ENCODE results near the gene DNAI7.

DNA sequence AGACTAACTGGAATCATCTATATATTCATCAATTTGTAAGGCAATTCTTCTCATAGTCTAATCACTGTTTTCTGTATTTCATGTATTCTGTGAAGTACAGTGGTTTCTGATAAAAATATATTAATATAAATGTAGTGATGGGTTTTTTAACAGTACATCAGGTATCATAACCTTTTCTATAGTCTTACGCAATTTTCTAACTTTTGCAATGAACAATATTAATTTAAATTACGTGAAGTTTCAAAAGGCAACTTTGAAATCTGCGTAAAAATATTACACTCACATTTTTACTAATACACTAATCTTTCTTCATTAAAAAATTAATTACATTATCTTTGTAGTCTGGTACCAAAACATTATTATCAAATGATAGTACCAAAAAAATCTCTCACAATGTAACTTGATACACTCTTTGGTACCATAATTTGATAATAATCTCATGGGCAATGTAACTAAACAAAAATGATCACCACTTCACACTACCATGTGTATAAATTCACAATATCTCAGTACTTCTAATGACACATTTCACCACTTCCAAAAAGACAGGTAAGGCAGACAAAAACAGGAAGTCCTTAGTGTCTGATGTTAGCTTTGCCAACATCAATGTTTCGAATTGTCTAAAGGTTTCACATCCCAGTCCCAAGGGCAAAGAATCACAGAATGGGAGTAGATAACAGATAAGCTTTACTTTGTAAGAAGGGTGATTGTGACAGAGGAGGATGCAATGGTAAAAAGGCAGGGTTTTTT, 8.7 kb downstream of the DNAI7 start:
- TF ChIP-seq ZNF274 (IDR thresholded peaks at IDR 0.05; ENCODE audit: low read depth, low read length) (no peak), YY1 (IDR thresholded peaks at IDR 0.05; ENCODE audit: insufficient read depth, insufficient read length) (no peak)
